TTC549 (cell line): ENCODE results near the gene CDKN2B.

ENCODE experiments used
- FAIRE-seq: peaks from 2 replicates; lab custom pipeline; 2012; peaks lifted over from hg19 to GRCh38; lab: Jason Lieb, UNC

Gene CDKN2B

DNA sequence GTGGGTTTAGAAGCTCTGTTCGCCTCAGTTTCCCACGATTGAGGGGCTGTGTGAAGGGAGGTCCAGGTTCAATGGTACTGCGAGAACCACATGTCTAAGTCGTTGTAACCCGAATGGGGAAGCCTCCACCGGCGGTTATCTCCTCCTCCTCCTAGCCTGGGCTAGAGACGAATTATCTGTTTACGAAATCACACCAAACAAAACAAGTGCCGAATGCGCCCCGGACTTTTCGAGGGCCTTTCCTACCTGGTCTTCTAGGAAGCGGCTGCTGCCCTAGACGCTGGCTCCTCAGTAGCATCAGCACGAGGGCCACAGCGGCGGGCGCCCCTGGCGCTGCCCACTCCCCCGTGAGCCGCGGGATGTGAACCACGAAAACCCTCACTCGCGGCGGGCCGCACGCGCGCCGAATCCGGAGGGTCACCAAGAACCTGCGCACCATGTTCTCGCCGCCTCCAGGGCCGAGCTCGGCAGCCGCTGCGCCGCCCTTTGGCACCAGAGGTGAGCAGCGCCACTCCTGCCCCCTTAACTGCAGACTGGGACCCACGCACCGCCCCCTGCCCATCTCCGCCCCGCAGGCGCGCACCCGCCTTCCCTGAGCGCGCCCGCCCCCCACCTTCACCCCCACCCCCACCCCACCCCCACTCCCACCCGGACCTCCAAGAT, 15.1 kb downstream of the CDKN2B start, which contains the start of gene CDKN2A:
TSS of gene CDKN2A (minus strand) at position 500 of the 663 bp plus-strand sequence.
- FAIRE-seq = no peak

- FAIRE-seq = no peak
Measured at GRCh38 chr9:21993007-21993406, 16.1 kb downstream of the CDKN2B start.

DNA sequence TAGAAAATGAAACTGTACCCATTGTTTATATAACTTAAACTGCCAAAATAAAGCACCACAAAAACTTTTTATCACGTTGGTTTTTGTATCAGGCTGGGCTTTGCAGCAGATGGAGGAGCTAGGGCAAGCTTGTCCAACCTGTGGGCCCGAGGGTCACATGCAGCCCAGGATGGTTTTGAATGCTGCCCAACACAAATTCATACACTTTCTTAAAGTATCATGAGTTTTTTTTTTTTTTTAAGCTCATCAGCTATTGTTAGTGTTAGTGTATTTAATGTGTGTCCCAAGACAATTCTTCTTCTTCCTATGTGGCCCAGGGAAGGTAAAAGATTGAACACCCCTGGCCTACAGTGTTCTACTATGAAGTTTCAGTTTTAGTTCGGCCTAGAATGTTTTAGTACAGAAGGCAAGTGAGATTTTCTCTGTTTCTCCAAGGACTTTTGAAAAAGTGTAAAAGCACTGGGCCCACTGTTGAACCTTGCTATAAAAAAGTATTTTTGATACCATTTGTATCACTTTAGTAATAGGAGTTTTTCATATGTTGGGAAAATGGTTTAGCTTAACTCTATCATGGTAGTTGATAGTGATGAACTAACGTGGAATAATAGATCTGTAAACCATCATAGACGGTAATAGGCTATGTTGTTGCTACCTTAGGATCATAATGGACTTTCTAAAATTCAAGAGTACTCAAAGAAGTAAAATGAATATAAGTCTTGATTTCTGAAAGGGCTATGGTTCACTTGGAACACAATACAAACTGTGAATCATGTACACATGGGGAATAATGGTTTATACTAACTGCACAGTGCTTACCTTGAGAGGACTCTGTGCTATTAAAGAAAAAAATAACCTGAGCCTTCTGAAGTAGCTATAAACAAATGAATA, 17.8 kb downstream of the CDKN2B start:
- no peak for FAIRE-seq

- FAIRE-seq = no peak
Measured at GRCh38 chr9:21989440-21990189, 19.5 kb downstream of the CDKN2B start.

GRCh38 chr9:21988056-21988990, 20.8 kb downstream of the CDKN2B start:
- FAIRE-seq = peak; percentile 58

DNA sequence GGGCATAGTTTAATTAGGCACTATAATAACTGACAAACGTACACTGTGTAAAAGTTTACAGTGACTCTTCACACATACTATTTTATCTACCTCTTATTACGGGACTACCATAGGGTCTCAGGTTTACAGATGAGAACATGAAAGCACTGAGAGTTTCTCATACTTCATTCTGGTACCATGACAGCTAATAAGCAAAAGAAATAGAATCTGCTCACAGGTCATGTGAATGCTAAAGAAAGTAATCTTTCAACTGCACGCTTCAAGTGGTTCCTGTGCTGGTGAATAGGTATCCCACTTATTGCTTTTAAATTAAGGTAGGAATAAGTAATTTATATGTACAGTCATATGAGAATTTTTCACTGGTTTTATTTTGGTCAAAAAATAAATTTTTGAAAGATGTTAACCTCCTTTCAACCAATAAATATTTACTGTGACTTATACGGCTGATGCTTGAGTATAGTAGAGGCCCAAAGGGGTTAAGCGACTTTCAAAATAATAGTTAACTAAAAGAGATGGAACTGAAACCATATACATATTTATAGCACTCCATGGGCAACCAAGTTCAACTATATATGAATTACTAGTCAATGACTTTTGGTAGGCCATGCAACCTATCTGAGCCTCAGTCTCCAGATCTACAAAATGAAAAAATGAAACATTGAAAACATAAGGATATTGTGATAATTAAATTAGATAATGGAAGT, 23.0 kb downstream of the CDKN2B start:
- FAIRE-seq = no peak

DNA sequence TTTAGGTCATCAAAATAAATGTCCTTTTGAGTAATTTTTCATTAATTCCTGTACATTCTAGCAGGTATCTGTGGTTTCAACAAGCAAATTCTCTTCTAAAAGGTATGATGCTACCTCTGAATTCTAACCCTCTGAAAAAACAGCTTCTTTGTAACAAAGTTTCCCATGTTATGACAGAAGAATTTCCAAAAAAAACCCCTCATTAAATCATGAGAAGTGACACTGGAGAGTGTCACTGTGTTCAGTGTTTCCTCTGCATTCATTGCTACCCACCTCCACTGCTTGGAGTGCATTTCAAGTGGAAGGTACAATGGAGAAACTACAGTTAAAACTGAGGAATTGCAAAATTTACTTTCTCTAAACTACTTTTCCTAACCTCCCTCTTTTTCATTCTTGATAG, 25.0 kb downstream of the CDKN2B start:
- no peak for FAIRE-seq

DNA sequence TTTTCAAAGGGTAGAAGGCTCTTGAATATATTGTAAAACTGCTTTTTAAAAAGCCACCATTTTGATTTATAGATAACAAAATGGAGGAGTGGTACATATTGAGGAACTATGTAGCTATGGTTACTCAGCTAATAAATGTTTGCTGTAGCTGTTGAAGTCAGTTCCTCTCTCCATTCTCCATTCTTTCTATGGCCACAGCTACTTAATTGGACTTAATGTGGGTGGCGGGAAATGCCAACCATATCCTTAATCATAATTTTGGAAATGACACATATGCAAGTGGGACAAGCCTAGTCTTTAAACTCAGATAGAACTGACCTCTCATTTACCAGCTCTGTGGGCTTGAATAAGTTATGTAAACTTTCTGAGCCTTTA, 25.6 kb downstream of the CDKN2B start:
- no peak for FAIRE-seq

- FAIRE-seq = no peak
Measured at GRCh38 chr9:21982861-21983560, 26.1 kb downstream of the CDKN2B start.

DNA sequence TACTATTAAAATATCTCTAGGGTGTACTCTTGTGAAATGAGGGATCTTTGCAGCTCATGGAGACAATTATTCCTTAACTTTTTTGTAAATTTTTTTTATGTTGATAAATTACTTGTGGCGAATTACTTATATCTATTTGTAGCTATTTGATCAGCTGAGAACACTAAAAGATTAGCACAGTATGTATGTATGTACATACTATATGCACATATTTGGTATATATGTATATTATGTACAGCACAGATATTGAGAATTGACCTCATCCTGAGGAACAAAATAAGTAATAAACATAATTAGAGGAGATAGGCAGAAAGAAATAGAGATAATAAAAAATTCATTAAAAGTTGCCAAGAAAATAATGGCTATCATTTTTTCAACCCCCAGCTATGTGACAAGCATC, 26.7 kb downstream of the CDKN2B start:
- FAIRE-seq = no peak

GRCh38 chr9:21976334-21976875, 32.7 kb downstream of the CDKN2B start:
- no peak for FAIRE-seq

- no peak for FAIRE-seq
Measured at GRCh38 chr9:21974722-21975409, 34.2 kb downstream of the CDKN2B start.

- FAIRE-seq = no peak
Measured at GRCh38 chr9:21974343-21974721, 34.8 kb downstream of the CDKN2B start.

DNA sequence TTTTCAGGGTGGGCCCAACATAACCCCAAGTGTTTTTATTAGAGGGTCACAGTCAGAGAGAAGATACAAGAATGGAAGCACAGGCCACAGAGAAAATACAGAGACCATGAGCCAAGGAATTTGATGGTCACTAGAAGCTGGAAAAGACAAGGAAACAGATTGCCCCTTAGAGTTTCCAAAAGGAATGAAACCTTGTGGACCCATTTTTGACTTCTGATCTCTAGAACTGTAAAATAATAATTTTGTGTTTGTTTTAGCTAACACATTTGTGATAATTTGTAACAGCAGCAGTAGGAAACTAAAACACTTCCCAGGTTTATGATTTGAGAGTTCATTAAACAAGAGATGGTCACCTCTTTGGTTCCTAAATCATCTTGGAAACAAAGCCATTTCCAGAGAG, 36.7 kb downstream of the CDKN2B start:
- FAIRE-seq = no peak

- FAIRE-seq = no peak
Measured at GRCh38 chr9:21970800-21971640, 38.1 kb downstream of the CDKN2B start.

DNA sequence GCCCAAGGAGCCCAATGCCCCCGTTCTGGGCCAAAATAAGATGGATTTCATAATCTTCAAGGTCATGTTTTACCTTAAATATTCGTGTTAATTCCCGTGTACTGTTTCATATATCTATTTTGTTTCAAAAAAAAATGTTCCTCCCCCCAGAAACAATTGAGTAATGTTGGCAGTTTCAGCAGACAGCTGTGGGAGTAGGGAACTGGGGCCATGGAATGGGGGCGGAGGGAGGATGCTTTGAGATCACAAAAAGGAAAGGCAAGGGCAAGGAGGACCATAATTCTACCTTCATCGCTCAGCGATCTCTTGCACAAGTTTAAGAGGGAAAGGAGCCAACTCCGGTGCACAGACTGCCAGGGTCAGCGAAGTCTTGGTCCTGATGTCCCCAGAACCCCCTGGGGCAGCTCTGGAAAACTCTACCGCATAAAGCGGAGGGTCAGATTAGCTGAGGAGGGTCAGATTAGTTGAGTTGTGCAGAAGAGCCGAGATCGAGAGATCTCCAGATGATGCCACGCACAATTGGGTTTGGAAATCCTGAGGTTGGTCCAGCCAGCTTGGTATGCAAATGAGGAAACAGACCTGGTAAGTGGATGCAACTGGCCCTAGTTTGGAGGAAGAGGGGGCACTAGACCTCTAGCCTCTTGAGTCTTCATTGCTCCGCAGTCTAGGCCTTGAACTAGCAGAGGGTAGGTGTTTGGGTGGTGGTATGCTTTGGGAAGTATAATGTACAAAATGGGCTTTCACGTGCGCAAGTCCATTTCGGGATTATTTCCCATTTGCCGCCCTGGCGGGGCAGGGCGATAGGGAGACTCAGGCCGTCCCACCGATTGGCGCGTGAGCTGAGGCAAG, 38.9 kb downstream of the CDKN2B start:
- no peak for FAIRE-seq

DNA sequence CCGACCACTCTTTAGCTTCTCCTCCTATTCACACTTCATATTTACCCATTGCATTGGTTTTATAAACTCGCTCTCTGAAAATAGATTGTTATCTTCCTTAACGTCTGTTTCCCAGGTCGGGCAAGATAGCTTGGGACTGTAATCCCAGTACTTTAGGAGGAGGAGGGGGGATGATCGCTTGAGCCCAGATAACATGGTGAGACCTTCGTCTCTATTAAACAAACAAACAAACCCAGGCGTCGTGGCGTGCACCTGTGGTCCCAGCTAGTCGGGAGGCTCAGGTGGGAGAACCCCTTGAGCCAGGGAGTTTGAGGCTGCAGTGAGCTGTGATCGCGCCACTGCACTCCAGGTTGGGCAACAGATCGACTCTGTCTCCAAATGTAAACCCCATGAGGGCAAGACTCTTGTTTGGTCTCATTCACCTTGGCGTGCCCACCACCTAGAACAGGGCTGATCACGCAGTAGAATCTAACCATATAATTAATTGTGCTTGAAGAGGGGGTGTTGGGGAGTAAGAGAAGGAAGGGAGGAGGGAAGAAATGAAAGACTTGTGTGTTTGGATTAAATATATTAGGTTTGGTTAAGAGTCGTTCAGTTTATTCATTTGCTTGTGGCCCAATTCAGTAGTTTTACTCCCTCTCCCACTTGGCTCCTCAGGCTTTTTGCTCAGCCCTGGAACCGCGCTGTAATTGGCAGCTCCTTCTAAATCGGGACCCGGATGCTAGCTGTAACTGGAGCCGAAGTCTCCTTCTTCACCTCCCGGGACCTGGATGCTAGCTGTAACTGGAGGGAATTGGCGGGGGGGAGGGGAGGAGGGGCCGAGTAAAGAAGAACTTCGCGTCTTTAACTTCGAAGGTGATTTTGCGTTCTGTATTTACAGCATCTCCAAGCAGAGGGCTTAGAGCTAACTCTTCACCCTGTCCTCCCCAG, 39.8 kb downstream of the CDKN2B start:
- no peak for FAIRE-seq
